Smooth muscle cell of the brain vasculature (primary cell): ENCODE measurements around the gene SLCO4A1.

Source experiments
- DNase-seq: peaks from one replicate; pipeline ENCODE4 v3.0.0-alpha.2; 2012; ENCODE audit warnings: low read depth, low spot score

The SLCO4A1 gene

DNA sequence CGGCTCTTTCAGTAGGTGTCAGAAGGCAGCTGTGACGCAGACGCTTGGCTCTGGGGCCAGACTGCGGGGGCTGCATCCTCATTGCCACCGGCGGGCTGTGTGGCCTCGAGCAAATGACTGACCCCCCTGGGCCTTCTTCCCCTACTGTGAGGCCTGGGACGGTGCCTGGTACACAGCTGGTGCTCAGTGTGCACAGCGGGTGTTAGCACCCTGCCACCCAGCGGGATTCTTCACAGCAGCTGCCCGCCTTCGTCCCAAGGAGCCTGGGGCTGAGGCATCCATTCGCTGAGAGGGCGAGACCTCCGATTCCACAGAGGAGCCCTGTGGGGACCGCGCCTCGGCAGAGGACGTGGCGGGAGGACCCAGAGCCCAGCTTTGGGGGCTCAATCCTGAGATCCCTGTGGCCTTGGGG, 10.6 kb downstream of the SLCO4A1 start:
- no peak for DNase-seq

GRCh38 chr20:62653373-62653772, 11.1 kb downstream of the SLCO4A1 start:
- no peak for DNase-seq

DNA sequence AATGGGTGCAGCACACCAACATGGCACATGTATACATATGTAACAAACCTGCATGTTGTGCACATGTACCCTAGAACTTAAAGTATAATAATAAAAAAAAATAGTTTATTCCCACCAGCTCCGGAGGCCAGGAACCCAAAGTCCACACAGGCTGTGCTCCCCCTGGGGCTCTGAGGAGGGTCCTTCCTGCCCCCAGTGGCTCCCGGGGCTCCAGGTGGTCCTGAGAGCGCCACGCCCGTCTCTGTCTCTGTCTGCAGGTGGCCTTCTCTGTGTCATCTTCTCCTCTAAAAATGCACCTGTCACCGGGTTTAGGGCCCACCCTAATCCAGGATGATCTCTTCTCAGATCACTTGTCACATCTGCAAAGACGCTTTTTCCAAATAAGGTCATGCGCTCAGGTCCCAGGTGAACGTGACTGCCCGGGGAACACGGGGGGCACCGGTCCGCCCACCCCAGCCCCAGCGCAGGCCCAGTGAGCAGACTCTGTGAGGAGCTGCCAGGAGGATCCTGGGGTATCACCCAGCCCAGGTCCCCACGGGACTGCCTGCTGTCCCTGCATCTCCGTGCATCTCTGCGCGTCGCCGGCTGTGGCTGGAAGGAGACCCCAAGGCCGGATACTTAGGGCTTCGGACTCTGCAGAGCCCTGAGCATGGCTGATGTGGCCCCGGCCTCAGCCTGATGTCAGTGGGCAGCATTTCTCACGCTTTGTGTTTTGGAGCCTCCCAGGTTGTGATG, 11.8 kb downstream of the SLCO4A1 start:
- DNase-seq, result no peak

- no peak for DNase-seq
Observed at GRCh38 chr20:62655282-62656196, 13.2 kb downstream of the SLCO4A1 start.

DNA sequence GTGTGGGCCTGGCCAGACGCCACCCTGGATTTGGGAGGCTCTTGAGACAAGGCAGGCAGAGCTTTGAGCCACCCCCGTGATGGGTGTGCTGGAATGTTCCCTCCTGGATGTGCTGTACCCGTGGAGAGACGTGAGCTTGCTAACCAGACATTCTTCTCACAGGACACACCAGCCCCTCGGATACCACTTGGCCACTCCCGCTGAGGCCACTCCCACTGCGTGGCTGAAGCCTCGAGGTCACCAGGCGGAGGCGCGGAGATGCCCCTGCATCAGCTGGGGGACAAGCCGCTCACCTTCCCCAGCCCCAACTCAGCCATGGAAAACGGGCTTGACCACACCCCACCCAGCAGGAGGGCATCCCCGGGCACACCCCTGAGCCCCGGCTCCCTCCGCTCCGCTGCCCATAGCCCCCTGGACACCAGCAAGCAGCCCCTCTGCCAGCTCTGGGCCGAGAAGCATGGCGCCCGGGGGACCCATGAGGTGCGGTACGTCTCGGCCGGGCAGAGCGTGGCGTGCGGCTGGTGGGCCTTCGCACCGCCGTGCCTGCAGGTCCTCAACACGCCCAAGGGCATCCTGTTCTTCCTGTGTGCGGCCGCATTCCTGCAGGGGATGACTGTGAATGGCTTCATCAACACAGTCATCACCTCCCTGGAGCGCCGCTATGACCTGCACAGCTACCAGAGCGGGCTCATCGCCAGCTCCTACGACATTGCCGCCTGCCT, 14.1 kb downstream of the SLCO4A1 start:
- no peak for DNase-seq

DNA sequence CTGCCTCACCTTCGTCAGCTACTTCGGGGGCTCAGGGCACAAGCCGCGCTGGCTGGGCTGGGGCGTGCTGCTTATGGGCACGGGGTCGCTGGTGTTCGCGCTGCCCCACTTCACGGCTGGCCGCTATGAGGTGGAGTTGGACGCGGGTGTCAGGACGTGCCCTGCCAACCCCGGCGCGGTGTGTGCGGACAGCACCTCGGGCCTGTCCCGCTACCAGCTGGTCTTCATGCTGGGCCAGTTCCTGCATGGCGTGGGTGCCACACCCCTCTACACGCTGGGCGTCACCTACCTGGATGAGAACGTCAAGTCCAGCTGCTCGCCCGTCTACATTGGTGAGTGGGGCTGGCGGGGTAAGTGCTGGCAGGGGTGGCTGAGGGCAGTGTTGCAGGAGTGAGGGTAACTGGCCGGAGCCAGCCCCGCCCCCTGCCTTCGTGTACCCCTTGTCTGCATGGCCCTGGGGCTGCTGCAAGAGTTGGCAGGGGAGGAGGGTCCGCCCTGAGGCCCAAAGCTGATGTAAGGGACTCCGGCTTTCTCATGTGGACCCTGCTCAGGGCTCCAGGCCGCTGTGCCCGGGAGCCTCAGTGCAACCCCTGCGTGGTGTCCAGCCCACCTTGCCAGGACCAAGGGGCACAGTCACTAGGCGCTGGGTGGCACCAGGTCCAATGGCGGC, 14.8 kb downstream of the SLCO4A1 start:
- no peak for DNase-seq

DNA sequence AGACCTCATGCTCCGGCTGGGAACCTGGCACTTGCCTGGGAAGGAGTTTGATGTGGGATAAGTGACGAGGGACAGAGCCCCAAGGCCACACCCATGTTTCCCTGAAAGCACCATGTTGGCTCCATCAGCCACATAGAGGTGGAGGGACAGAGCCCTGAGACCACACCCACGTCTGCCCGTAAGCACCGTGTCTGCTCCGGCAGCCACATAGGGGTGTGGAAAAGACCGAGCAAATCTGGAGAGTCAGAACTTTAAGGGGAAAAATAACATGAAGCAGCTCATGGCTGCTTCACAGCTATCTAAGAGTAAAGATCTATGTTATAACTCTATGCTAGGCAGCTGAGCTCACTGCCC, 15.3 kb downstream of the SLCO4A1 start:
- DNase-seq, result no peak

DNA sequence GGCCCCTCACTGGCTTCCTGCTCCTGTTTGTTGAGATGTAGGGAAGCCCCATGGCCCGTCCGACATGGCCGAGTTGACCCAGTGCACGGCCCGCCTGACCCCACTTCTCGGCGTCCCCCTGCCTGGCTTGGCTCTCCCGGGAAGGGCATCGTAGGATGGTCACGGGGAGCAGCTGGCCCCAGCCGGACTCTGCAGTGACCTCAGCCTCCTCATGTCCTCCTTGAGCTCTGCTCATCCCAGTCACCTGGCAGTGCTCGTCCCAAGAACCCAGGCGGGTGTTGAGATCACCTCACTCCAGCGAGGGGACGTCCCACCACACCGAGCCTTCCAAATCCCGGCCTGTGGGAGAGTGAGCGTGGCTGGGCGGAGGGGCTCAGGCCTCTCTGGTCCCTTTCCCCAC, 15.7 kb downstream of the SLCO4A1 start:
- no peak for DNase-seq

DNA sequence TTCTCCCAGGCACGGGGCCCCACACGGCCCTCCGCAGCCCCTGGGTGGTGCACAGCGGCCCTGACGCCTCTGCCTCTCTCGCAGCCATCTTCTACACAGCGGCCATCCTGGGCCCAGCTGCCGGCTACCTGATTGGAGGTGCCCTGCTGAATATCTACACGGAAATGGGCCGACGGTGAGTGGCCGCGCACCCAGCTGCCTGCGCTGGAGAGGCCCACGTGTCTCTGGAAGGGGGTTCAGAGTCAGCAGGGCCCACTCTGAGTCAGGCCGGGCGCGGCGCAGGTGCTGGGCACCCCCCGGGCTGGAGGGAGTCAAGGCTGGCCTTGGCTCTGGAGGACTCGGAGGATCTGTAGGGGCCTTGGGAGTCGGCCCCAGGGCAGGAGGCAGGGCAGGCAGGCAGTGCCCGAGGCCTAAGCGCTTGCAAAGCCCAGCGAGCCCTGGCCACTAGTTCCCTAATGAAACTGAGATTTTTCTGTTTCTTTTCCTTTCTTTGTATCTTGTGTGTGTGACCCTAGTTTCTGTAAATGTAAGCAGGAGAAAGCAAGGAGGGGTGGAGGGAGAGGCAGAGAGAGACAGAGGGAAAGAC, 16.4 kb downstream of the SLCO4A1 start:
- DNase-seq, result no peak

DNA sequence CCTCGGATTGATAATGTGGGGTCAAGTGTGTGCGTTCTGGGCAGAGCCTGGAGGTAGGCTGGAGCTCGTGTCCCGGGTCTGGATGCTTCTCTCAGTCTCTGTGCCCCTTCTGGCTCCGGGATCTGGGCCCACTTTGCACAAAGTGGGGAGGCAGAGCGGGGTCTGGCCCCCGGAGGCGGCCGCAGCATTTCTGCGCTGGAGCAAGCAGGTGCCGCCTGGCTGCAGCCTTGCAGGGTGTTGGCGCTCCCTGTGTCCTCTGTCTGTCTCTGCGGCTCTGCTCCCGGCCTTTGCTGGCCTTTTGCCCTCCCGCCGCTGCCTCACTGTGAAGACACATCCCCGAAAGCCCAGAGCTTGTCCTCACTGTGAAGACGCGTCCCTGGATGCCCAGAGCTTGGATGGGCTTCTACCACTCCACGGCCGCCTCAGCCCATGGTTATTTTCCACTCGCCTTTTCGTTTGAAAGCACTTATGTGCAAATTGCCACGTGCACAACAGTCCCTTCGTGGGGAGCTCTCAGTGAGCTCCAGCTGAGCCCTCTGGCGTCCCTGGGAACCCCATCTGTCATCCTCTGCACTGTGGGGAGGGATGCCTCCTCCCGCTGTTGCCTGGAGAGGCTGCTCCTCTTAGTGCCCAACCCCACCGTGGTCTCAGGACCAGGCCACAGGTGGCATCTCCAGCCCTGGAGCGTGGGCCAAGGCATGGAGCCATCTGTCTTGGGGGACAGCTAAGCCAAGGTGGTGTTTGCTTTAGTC, 17.4 kb downstream of the SLCO4A1 start:
- no peak for DNase-seq

- no peak for DNase-seq
Observed at GRCh38 chr20:62660240-62660615, 17.9 kb downstream of the SLCO4A1 start.

GRCh38 chr20:62660768-62661167, 18.5 kb downstream of the SLCO4A1 start:
- no peak for DNase-seq

DNA sequence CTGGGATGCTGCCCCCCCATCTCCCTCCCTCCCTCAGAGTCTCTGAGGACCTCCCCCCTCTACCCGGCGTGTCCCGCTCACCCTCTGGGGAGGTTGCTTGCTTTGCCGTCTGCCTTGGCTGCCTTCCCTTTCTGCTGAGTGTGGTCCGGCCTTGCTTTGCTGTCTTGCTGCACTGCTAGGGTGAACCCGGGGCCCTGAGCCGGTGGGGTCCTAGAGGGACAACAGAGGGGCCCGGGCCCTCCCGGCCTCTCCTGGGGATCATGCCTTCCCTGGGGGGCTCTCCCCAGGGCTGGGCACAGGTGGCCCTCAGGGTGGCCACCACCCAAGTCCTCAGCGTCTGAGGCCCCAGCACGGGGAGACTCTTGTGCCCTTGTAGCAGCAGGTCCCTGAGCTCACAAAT, 19.3 kb downstream of the SLCO4A1 start:
- DNase-seq, result no peak

GRCh38 chr20:62662422-62662821, 20.1 kb downstream of the SLCO4A1 start:
- DNase-seq, result no peak

GRCh38 chr20:62663145-62664018, 21.1 kb downstream of the SLCO4A1 start:
- no peak for DNase-seq

- no peak for DNase-seq
Observed at GRCh38 chr20:62664019-62664971, 22.0 kb downstream of the SLCO4A1 start.

- no peak for DNase-seq
Observed at GRCh38 chr20:62665153-62665754, 23.0 kb downstream of the SLCO4A1 start.
